ENCODE results near the gene C1QL4.
"Not testable (repeated sequence)": the region's sequence is repeated elsewhere in the genome, so short reads cannot be mapped to it uniquely, and the experiment has no call there.

Gene C1QL4

DNA sequence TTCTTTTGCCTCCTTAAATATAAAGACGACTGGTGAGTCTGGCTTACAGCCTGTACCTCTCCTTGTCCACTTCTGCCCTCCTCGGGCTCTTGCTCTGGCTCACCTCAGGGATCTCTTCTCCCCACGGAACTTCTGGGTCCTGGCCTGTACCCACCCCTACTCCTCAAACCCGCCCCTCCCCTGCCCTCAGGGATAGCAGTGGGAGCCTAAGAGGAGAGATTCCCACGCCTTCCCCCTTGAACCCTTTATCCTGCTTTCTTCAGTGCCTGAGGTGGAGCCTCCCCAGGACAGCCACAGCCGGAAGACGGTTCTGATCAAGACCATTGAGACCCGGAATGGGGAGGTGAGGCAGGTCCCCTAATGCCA lies 39.3 kb downstream of the C1QL4 start:
- DNase-seq, result no peak

DNA sequence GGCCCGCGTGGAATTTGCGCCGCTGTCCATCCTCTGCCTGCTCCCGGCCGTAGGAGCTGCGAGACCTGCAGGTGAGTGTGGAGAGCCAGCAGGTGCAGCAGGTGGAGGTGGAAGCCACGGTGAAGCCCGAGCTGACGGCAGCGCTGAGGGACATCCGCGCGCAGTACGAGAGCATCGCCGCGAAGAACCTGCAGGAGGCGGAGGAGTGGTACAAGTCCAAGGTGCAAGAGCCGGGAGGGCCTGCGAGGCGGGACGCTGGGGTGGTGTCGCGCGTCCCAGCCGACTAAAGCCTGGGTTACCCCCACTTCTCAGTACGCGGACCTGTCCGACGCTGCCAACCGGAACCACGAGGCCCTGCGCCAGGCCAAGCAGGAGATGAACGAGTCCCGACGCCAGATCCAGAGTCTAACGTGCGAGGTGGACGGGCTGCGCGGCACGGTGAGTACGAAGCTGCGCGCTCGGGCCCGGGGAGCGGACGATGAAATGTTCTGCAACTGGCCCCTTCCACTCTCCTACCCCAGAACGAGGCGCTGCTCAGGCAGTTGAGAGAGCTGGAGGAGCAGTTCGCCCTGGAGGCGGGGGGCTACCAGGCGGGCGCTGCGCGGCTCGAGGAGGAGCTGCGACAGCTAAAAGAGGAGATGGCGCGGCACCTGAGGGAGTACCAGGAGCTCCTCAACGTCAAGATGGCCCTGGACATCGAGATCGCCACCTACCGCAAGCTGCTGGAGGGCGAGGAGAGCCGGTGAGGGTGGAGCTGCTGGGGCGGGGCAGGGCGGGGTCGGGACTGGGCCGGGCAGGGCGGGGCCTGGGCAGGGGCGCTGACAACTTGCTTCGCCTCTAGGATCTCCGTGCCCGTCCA lies 39.9 kb downstream of the C1QL4 start:
- no peak for DNase-seq

DNA sequence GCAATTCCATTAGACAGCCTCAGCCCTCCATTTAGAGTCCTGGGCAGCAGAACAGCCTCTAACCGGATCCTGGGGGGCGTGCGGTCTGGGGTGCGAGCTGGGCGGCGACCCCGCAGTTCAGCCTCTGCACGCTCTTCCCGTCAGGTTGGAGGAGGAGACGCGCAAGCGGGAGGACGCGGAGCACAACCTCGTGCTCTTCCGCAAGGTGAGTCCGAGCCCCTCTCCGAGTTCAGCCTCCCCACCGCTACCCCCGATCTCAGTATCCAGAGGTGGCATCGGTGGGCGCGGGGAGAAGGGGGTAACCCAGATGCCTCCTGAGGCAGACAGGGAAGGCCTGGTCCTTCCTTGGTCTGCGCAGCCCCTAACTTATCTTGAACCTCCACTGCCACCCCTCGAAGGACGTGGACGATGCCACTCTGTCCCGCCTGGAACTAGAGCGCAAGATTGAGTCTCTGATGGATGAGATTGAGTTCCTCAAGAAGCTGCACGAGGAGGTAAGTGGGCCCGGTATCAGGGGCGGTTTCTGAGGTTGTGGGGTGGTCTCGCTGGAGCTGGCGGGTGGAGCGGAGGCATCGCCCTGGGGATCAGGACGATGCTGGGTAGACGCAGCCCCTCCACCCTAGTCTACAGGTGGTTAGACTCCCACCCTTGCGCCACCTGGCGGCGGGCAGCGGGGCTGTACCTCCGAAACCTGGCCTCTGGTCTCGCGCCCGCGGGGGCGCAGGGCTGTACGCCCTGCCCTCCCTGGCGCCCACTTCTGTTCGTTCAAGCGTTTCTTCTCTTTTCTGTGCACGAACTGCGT lies 40.8 kb downstream of the C1QL4 start:
- no peak for DNase-seq

DNA sequence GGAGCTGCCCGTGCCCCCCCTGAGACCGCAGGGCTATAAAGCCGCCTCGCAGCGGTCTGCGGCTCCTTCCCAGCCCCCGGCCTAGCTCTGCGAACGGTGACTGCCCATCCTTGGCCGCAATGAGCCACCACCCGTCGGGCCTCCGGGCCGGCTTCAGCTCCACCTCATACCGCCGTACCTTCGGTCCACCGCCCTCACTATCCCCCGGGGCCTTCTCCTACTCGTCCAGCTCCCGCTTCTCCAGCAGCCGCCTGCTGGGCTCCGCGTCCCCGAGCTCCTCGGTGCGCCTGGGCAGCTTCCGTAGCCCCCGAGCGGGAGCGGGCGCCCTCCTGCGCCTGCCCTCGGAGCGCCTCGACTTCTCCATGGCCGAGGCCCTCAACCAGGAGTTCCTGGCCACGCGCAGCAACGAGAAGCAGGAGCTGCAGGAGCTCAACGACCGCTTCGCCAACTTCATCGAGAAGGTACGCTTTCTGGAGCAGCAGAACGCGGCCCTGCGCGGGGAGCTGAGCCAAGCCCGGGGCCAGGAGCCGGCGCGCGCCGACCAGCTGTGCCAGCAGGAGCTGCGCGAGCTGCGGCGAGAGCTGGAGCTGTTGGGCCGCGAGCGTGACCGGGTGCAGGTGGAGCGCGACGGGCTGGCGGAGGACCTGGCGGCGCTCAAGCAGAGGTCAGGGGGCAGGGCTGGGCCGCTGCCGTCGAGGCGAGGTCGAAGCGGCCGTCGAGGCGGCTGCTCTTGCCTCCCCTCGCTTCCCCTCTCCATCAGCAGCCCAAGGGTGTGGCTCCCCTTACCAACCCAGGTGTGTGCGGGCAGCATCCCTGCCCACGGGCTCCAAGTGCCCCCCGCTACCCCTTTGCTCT lies 41.7 kb downstream of the C1QL4 start, which contains the start of gene PRPH:
Gene PRPH (plus strand): TSS at position 66 of the 855 bp plus-strand sequence. CDS start 54 bp downstream, at position 120.
- no peak for DNase-seq

DNA sequence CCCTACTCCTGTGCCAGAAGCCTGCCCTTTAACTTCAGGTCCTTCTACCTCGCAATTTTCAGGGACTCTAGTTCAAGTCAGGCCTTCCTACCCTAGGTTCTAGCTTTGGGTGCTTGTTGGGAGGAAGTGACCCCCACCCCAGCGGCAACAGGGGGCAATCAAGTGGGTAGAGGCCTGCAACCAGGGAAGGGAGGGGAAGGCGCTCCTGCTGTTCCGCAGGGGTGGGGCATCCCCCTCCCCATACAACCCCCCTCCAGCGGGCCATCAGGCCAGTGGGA lies 42.2 kb downstream of the C1QL4 start:
- DNase-seq, result no peak

DNA sequence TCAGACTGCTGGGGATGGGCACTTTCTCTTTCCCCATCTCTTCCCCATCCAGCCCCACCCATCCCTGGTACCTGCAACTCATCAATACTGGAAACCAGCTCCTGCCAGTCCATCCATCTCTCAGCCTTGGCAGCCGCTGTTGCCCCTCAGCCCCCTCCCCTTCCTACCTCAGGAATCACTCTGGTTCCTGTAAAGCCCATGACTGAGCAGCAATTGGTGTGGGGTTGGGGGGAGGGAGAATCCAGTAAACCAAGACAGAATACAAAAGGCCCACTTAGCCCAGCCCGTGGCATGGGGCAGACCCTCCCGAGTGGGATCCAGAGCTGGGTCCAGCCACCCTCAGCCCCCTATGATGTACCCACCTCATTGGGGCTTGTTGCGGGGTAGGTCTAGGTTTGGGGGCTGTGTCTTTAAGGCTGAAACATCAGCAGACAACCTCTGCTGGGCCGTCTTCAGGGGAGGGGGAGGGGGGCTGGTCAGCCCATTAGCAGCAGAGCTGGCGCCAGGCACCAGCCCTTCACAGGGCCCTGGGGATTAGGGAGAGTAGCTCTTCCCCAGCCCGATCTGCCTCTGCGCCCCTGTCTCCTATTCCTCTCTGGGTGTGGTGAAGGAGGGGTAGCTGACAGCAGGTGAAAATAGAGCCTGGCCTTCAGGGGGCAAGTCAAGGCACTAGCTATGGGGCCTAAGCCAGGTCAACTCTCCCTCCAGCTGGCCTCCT lies 42.7 kb downstream of the C1QL4 start:
- no peak for DNase-seq

DNA sequence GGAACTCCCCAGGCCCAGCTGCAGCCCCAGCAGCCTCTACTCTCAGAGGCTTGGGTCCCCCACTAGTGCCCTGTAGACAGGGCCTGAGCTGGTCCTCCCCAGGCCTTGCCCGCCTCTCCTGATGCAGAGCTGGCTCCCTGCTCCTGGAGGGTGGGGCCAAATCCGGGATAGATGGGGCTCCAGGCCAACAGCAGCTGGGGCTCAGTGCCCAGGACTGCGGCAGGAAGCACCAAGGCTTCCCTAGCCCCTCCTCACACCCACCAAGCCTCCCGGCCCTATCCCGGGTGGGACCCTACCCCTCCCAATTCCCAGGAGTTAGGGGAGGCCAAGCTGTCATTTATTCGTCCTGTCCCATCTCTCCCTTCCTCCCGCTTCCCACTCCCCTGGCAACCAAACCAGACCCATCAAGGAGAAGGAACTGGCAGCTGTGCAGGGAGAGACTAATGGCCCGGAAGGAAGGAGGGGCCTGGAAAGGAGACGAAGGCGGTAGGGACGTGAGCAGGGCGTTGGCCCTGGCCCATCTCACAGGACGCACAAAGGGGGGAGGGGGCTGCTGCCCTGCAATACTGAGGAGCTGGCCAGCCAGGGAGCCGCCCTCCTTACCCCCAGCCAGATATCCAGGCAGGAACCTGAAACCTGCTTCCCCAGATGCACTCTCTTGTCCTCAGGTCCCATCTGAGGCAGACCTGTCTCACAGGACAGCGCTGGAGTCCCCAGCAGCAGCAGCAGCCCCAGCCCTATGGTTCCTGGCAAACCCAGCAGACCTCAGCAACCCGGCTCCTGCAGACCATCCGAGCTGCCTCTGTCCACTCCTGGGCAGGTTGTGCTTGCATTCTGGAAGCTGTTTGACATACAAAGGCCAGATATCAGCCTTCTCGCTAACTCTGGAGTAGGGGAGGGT lies 43.7 kb downstream of the C1QL4 start:
- no peak for DNase-seq

DNA sequence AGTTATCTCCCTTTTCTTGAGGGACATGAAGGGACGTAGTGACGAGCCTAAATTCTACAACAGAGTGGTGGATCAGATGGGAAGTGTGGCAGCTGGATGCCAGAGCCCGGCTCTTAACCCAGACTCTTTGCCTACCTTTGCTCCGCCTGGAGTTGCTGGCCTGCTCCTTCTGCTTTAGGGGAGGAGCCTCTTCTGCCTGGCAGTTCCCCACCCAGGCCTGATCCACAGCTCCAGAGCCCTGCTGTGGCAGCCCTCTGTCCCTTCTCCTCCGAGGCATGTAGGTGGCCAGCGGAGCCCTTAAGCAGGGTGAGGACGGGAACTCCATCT lies 44.3 kb downstream of the C1QL4 start:
- DNase-seq, result no peak

DNA sequence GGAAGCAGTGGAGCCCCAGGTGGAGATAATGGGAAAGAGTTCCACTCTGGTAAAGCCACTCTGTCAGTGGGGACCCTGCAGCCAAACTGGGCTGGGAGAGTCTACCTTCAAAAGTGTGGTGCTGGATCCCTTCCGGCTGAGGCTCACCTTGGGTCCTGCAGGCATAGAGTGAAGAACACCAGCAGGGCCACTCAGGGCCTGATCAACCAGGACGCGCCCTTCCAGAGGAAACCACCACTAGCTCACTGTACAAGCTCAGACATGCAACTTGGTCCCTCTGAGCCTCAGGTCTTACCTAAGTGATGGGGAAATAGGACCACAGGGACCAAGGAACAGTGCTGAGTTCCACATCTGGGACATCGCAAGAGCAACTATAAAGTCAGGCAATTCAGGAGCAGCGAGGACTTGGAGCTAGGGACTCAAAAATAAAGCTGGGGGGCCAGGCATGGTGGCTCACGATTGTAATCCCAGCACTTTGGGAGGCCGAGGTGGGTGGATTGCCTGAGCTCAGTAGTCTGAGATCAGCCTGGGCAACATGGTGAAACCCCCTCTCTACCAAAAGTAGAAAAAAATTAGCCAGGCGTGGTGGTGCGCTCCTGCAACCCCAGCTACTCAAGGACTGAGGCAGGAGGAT lies 47.9 kb downstream of the C1QL4 start:
- no peak for DNase-seq

DNA sequence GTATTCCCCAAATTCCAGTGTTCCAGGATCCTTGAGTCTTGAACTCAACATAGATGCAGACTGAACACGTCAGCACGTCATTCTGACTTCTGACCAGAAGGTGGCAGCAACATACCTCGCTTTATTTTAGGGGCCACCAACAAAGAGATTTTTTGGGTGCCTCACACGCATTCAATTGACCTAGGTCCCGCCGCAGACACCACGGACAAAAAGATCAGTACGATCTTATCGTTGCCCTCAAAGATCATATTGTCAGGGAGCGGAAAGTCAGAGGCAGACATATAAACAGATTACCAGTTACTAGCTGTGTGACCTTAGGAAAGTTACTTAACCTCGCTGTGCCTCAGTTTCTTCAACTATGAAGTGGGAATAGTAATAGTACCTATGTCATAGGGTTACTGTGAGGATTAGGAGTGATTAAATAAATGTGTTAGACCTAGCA lies 48.6 kb downstream of the C1QL4 start:
- DNase-seq, result peak in 1 of 2 experiments; percentile 7

DNA sequence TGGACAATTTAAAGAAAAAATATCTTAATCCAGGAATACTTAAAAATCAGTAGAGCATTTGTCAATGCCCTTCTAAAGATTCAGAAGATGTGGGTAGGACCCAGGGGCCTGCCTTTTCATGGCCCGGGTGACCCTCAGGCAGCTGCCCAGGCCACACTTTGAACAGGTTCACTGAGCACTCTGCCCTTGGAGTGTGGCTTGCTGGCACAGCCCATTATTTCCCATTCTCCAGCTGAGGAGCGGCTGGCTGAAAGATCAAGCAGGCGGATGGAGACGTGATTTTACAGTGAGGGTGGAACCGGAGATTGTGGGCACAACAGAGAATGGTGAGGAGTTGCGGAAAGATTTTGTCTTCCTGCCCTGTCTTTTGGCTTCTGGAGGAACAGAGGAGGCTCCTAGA lies 49.1 kb downstream of the C1QL4 start:
- DNase-seq, result no peak

DNA sequence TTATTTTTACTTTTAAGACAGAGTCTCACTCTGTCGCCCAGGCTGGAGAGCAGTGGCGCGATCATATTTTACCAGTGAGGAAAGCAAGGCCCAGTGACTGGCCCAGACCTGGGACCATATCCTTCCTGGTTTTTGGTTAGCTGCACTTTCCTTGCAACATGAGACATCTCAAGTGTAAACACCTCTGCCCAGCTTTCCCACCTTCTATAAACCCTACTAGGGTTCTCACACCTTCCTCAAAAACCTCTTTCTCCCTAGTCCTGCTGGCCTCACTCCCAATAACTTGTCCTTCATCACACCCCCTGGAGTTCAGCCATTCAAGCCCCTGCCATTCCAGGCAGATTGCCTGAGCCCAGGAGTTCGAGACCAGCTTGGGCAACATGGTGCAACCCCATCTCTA lies 52.3 kb downstream of the C1QL4 start:
- DNase-seq, result no peak

DNA sequence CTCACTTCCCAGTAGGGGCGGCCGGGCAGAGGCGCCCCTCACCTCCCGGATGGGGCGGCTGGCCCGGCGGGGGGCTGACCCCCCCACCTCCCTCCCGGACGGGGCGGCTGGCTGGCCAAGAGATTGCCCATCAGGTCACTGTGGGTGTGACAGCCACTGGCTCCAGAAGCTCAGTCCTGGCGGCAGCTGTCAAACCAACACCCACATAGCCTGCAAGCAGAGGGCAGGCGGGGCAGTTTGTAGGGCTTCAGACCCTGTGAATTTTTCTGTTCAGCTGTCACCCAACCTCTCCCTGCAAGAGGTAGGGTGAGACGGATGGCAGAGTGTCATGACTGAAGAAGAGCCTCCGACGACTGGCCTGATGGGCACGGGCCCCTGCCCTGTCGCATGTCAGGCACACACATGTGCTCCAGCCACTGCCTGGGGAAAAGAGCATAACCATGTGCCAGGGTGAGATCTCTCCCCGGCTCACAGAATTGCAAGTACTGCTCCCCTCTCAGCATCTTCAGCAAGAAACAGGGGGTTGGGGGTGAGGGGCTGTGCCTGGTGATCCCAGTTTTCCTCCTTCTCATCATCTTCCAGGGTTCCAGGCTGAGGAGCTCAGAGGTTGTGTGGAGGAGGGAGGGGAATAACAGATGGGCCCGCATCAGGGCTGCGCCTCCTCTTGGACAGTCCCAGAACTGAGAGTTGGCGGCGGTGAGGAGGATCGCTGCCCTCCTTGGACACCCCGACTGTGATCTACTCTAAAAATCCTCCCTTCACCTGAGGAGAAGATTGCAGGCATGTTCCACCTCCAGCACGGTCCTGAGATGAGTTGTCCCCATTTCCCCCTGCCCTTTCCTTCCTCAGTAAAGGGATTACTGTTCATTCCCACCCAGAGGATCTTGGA lies 53.2 kb downstream of the C1QL4 start:
- no peak for DNase-seq

DNA sequence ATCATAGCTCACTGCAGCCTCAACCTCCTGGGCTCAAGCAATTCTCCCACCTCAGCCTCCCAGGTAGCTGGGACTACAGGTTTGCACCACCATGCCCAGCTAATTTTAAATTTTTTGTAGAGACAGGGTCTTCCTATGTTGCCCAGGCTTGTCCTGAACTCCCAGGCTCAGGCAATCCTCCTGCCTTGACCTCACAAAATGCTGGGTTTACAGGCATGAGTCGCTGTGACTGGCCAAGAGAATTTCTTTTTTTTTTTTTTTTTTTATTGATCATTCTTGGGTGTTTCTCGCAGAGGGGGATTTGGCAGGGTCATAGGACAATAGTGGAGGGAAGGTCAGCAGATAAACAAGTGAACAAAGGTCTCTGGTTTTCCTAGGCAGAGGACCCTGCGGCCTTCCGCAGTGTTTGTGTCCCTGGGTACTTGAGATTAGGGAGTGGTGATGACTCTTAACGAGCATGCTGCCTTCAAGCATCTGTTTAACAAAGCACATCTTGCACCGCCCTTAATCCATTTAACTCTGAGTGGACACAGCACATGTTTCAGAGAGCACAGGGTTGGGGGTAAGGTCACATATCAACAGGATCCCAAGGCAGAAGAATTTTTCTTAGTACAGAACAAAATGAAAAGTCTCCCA lies 54.1 kb downstream of the C1QL4 start:
- not testable (repeated sequence) for DNase-seq
